NT2/D1 (cell line): ENCODE data around the gene CACUL1.

Experiments
- SUZ12 ChIP-seq: IDR thresholded peaks from 2 replicates; pipeline ENCODE4 v1.6.1; 2011; ENCODE audit not compliant: insufficient read length, insufficient read depth; ENCODE audit errors: extremely low read depth
- YY1 ChIP-seq: IDR thresholded peaks from 2 replicates; pipeline ENCODE4 v1.6.1; 2011; ENCODE audit not compliant: insufficient read length, insufficient read depth
- ZNF274 ChIP-seq: IDR thresholded peaks from 2 replicates; pipeline ENCODE4 v1.6.1; 2011; ENCODE audit warnings: mild to moderate bottlenecking, low read depth, low read length

GRCh38 chr10:118638680-118639079, 116.1 kb downstream of the CACUL1 start:
- TF ChIP-seq YY1 (no peak), ZNF274 (no peak), SUZ12 (no peak)
